CD4-positive, alpha-beta memory T cell (primary cell): ENCODE data around the gene HOXA10. TPM values are rescaled to one million over a fixed set of nuclear protein-coding genes. Genes with fewer than 3 reads are reported as not detected.
A peak's percentile ranks its signal among the peaks of the same experiment; 100 is the strongest.

Experiments used
- CTCF ChIA-PET: fragments of 350-600 bp; sonication (Branson Sonifier 250); formaldehyde crosslinking; loops from one replicate; lab custom pipeline; 2021; ENCODE audit warnings: inconsistent platforms; ENCODE audit not compliant: partially characterized antibody; lab: Charles Lee
- POLR2A ChIA-PET: fragments of 350-600 bp; sonication (Branson Sonifier 250); formaldehyde crosslinking; loops from one replicate; lab custom pipeline; 2021; ENCODE audit not compliant: partially characterized antibody; lab: Charles Lee
- DNase-seq, 5 donors: peaks; one replicate each; pipeline versions ENCODE4 v3.0.0 to v3.0.0-alpha.2; 2020 to 2022; ENCODE audit warnings: mixed read lengths in 1 of 5
- H3K27ac ChIP-seq: one replicate; pipeline ENCODE4 v1.7.0; 2013; ENCODE audit warnings: low read depth, low read length
- H3K27me3 ChIP-seq: 2 replicates; pipeline ENCODE4 v1.7.0; 2013; ENCODE audit warnings: mild to moderate bottlenecking, low read length, moderate library complexity; ENCODE audit not compliant: insufficient read depth
- H3K36me3 ChIP-seq: 2 replicates; pipeline ENCODE4 v1.7.0; 2013; ENCODE audit warnings: mild to moderate bottlenecking, low read length, moderate library complexity; ENCODE audit not compliant: insufficient read depth
- H3K4me1 ChIP-seq: 2 replicates; pipeline ENCODE4 v1.7.0; 2013; ENCODE audit warnings: mild to moderate bottlenecking, low read length, moderate library complexity; ENCODE audit not compliant: insufficient read depth
- H3K4me3 ChIP-seq, 2 donors: one replicate each; pipeline ENCODE4 v1.7.0; 2013; ENCODE audit warnings: low read length in 2 of 2, mild to moderate bottlenecking in 1 of 2
- H3K9me3 ChIP-seq, 2 donors: one replicate each; pipeline ENCODE4 v1.7.0; 2013; ENCODE audit warnings: low read length in 2 of 2, control low read depth in 1 of 2; ENCODE audit not compliant: control insufficient read depth in 1 of 2
- H3K27ac Mint-ChIP-seq, 7 donors: one replicate each; pipeline ENCODE4 v1.8.0; 2020 to 2021; ENCODE audit warnings: mixed read lengths in 7 of 7, mild to moderate bottlenecking in 6 of 7, inconsistent platforms in 3 of 7, moderate library complexity in 3 of 7
- H3K27me3 Mint-ChIP-seq, 2 donors: one replicate each; pipeline ENCODE4 v1.8.0; 2020 to 2021; ENCODE audit warnings: mixed read lengths in 2 of 2
- H3K36me3 Mint-ChIP-seq, 2 donors: one replicate each; pipeline ENCODE4 v1.8.0; 2020 to 2021; ENCODE audit warnings: mixed read lengths in 2 of 2, inconsistent platforms in 1 of 2, mild to moderate bottlenecking in 1 of 2
- H3K4me1 Mint-ChIP-seq, 4 donors: one replicate each; pipeline ENCODE4 v1.8.0; 2020 to 2021; ENCODE audit warnings: mixed read lengths in 4 of 4, mild to moderate bottlenecking in 1 of 4
- H3K4me3 Mint-ChIP-seq, 8 donors: one replicate each; pipeline ENCODE4 v1.8.0; 2020 to 2021; ENCODE audit warnings: mixed read lengths in 8 of 8, mild to moderate bottlenecking in 7 of 8, moderate library complexity in 6 of 8, inconsistent platforms in 3 of 8
- H3K9me3 Mint-ChIP-seq, 8 donors: one replicate each; pipeline ENCODE4 v1.8.0; 2020 to 2021; ENCODE audit warnings: mixed read lengths in 8 of 8, mild to moderate bottlenecking in 5 of 8, inconsistent platforms in 3 of 8, moderate library complexity in 1 of 8
- intact Hi-C: fragments of 100-400 bp; cut with micrococcal nuclease; formaldehyde crosslinking; loops from one replicate; pipeline ENCODE4 v1.15.1; 2023
- polyA plus RNA-seq, 2 donors: library from polyadenylated mRNA; unstranded; fragments of 300-500 nt; fragmentation: Illumina TruSeq; gene quantifications; one replicate each; pipeline ENCODE4 v1.2.3, GENCODE V29; 2021
- total RNA-seq, 2 experiments: library from RNA; stranded (reverse); gene quantifications; one replicate each; pipeline ENCODE4 v1.2.3, GENCODE V29; 2021

The HOXA10 gene
- total and polyA plus RNA-seq, 4 experiments from 2014 or later = not detected

DNA sequence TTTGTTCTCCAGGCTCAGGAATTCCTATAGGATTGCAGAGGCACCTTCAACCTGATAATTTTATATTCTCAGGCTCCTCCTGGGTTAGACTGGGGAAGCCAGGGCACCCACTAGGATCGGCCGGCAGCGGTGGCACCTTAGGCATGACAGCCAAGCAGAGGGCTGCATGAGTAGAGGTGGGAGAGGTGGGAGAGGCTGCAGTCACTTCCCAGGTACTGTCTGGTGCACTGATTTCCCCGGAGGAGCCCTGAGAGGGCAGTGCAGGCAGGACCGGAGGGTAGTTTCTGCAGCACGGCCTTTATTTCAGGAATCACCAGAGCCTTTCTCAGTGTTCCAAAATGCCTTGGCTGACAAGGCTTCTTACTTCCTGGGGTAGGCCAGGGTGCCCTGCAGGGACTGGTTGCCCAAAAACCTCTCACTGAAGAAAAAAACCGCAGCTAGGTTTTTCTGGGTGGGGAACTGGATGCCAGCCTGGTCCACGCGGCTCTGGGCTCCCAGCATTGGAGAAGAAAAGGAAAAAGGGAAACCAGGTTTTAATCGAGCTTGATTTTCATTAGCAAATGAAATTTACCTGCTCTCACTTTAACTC, 29.3 kb upstream of the HOXA10 start:
- DNase-seq = no peak
- Mint-ChIP-seq H3K4me3 (no peak overlapping the region), H3K27ac (peak overlapping the region in 2 of 7 donors; percentile 22 to 33), H3K36me3 (no peaks in the 10 kb centered on the region), H3K27me3 (peaks cover 71 to 80% of the 10 kb centered on the region in 2 donors), H3K4me1 (peaks cover 25 to 56% (median 36%) of the 10 kb centered on the region in 4 donors), H3K9me3 (peaks cover 0 to 7% (median 0%) of the 10 kb centered on the region in 8 donors)
- ChIA-PET POLR2A (interaction anchor here (0.6 to 1.2 kb wide), 2 partner anchors 20 to 498 kb away, joined by 3 read pairs; no protein-coding TSS in a partner anchor), CTCF (no interaction called here)
- Histone ChIP-seq H3K27ac (no peak overlapping the region), H3K27me3 (peaks cover 75% of the 10 kb centered on the region), H3K36me3 (no peaks in the 10 kb centered on the region), H3K9me3 (no peaks in the 10 kb centered on the region), H3K4me1 (peaks cover 36% of the 10 kb centered on the region), H3K4me3 (no peak overlapping the region)
- intact Hi-C loops = no loop called here

- DNase-seq = no peak
- Mint-ChIP-seq H3K36me3 (no peaks in the 10 kb centered on the region), H3K27me3 (peaks cover 75 to 82% of the 10 kb centered on the region in 2 donors), H3K9me3 (peaks cover 0 to 7% (median under 1%) of the 10 kb centered on the region in 8 donors), H3K4me1 (peaks cover 28 to 63% (median 40%) of the 10 kb centered on the region in 4 donors), H3K27ac (no peak overlapping the region), H3K4me3 (peak overlapping the region in 1 of 8 donors; percentile 20)
- CTCF ChIA-PET = interaction anchor here (0.7 to 1.2 kb wide), 2 partner anchors 40 to 887 kb away, joined by 4 read pairs; no protein-coding TSS in a partner anchor
- no peak overlapping the region for H3K4me3 ChIP-seq
- H3K27ac ChIP-seq = no peak overlapping the region
- peaks cover 81% of the 10 kb centered on the region for H3K27me3 ChIP-seq
- peaks cover 40% of the 10 kb centered on the region for H3K4me1 ChIP-seq
- no peaks in the 10 kb centered on the region for H3K36me3 ChIP-seq
- POLR2A ChIA-PET = interaction anchor here (0.6 to 1.3 kb wide), 2 partner anchors 18 to 498 kb away, joined by 3 read pairs; partner anchors contain the start of gene HOXA11
- intact Hi-C loops = no loop called here
- no peaks in the 10 kb centered on the region for H3K9me3 ChIP-seq
Observed at GRCh38 chr7:27202862-27203134, 28.7 kb upstream of the HOXA10 start.

GRCh38 chr7:27202018-27202861, 28.1 kb upstream of the HOXA10 start:
- Mint-ChIP-seq H3K4me1 (peaks cover 28 to 66% (median 41%) of the 10 kb centered on the region in 4 donors), H3K9me3 (peaks cover 0 to 12% (median 3%) of the 10 kb centered on the region in 8 donors), H3K27me3 (peaks cover 76 to 82% of the 10 kb centered on the region in 2 donors), H3K27ac (peak overlapping the region in 2 of 7 donors; percentile 35 to 87), H3K36me3 (no peaks in the 10 kb centered on the region), H3K4me3 (peak overlapping the region in 5 of 8 donors; percentile 3 to 78 (median 55))
- intact Hi-C loops = no loop called here
- Histone ChIP-seq H3K4me1 (peaks cover 40% of the 10 kb centered on the region), H3K27me3 (peaks cover 81% of the 10 kb centered on the region), H3K9me3 (no peaks in the 10 kb centered on the region), H3K36me3 (no peaks in the 10 kb centered on the region), H3K27ac (no peak overlapping the region), H3K4me3 (no peak overlapping the region)
- POLR2A ChIA-PET = interaction anchor here (1.3 kb wide), 1 partner anchor 17 kb away, joined by 3 read pairs; the partner anchor contains the start of gene HOXA11
- DNase-seq = no peak
- CTCF ChIA-PET = interaction anchor here (0.7 to 1.2 kb wide), 2 partner anchors 39 to 888 kb away, joined by 4 read pairs; no protein-coding TSS in a partner anchor

GRCh38 chr7:27201580-27202017, 27.5 kb upstream of the HOXA10 start:
- H3K4me1 ChIP-seq = peaks cover 40% of the 10 kb centered on the region
- H3K27me3 ChIP-seq = peaks cover 82% of the 10 kb centered on the region
- CTCF ChIA-PET = interaction anchor here (1.2 kb wide), 1 partner anchor 39 kb away, joined by 4 read pairs; no protein-coding TSS in a partner anchor
- intact Hi-C loops = no loop called here
- no peak for DNase-seq
- no peaks in the 10 kb centered on the region for H3K36me3 ChIP-seq
- peak overlapping the region in 5 of 8 donors; percentile 67 to 78 (median 77) for H3K4me3 Mint-ChIP-seq
- H3K27ac ChIP-seq = no peak overlapping the region
- H3K36me3 Mint-ChIP-seq = no peaks in the 10 kb centered on the region
- H3K4me3 ChIP-seq = no peak overlapping the region
- H3K27me3 Mint-ChIP-seq = peaks cover 72 to 81% of the 10 kb centered on the region in 2 donors
- peaks cover 28 to 65% (median 41%) of the 10 kb centered on the region in 4 donors for H3K4me1 Mint-ChIP-seq
- no peaks in the 10 kb centered on the region for H3K9me3 ChIP-seq
- H3K9me3 Mint-ChIP-seq = peaks cover 0 to 12% (median 3%) of the 10 kb centered on the region in 8 donors
- peak overlapping the region in 2 of 7 donors; percentile 35 to 87 for H3K27ac Mint-ChIP-seq
- POLR2A ChIA-PET = interaction anchor here (1.3 kb wide), 1 partner anchor 17 kb away, joined by 3 read pairs; the partner anchor contains the start of gene HOXA11

GRCh38 chr7:27200761-27201579, 26.9 kb upstream of the HOXA10 start:
- H3K9me3 Mint-ChIP-seq = peaks cover 0 to 9% (median 3%) of the 10 kb centered on the region in 8 donors
- peaks cover 80% of the 10 kb centered on the region for H3K27me3 ChIP-seq
- POLR2A ChIA-PET = no interaction called here
- H3K36me3 Mint-ChIP-seq = no peaks in the 10 kb centered on the region
- peaks cover 72 to 80% of the 10 kb centered on the region in 2 donors for H3K27me3 Mint-ChIP-seq
- peak overlapping the region; percentile 64 to 82 (median 76) for H3K4me3 Mint-ChIP-seq
- no peak overlapping the region for H3K4me3 ChIP-seq
- H3K36me3 ChIP-seq = no peaks in the 10 kb centered on the region
- peaks cover 40% of the 10 kb centered on the region for H3K4me1 ChIP-seq
- H3K27ac ChIP-seq = no peak overlapping the region
- H3K4me1 Mint-ChIP-seq = peaks cover 30 to 63% (median 40%) of the 10 kb centered on the region in 4 donors
- no peaks in the 10 kb centered on the region for H3K9me3 ChIP-seq
- DNase-seq = no peak
- intact Hi-C loops = no loop called here
- CTCF ChIA-PET = interaction anchor here (0.8 kb wide), 1 partner anchor 22 kb away, joined by 3 read pairs; no protein-coding TSS in a partner anchor
- peak overlapping the region in 3 of 7 donors; percentile 31 to 87 (median 48) for H3K27ac Mint-ChIP-seq
